NCI-H526 (cell line): ENCODE measurements around the gene METTL21A.
"Not testable (repeated sequence)": the region's sequence is repeated elsewhere in the genome, so short reads cannot be mapped to it uniquely, and the experiment has no call there.

Experiments
- DNase-seq, 2 experiments: peaks; one replicate each; lab custom pipeline; 2025; lab: John Stamatoyannopoulos, UW

The METTL21A gene

GRCh38 chr2:207625014-207625907 lies at the start of gene METTL21A:
METTL21A (minus strand) TSS chr2:207625394; CDS start chr2:207624375, 1,019 bp downstream.
- DNase-seq, result peak; percentile 77 to 96

GRCh38 chr2:207674826-207675225 lies 49.6 kb upstream of the METTL21A start:
- DNase-seq, result no peak

GRCh38 chr2:207674266-207674774 lies 49.1 kb upstream of the METTL21A start:
- DNase-seq, result no peak

GRCh38 chr2:207673431-207673830 lies 48.2 kb upstream of the METTL21A start:
- no peak for DNase-seq

GRCh38 chr2:207670887-207671286 lies 45.7 kb upstream of the METTL21A start:
- no peak for DNase-seq

- no peak for DNase-seq
These were observed 38.8 kb upstream of the METTL21A start for GRCh38 chr2:207663870-207664545.

GRCh38 chr2:207662203-207662602 lies 37.0 kb upstream of the METTL21A start:
- DNase-seq, result no peak

GRCh38 chr2:207660994-207661393 lies 35.8 kb upstream of the METTL21A start:
- DNase-seq, result no peak

- DNase-seq, result no peak
These were observed 33.0 kb upstream of the METTL21A start for GRCh38 chr2:207658156-207658555.

GRCh38 chr2:207655000-207655399 lies 29.8 kb upstream of the METTL21A start:
- DNase-seq, result peak in 1 of 2 experiments; percentile 5

- DNase-seq, result not testable (repeated sequence)
These were observed 21.4 kb upstream of the METTL21A start for GRCh38 chr2:207646582-207646981.

GRCh38 chr2:207643892-207644291 lies 18.7 kb upstream of the METTL21A start:
- no peak for DNase-seq

- DNase-seq, result no peak
These were observed 15.5 kb upstream of the METTL21A start for GRCh38 chr2:207640661-207641060.

- DNase-seq, result no peak
These were observed 15.0 kb upstream of the METTL21A start for GRCh38 chr2:207640160-207640559.

- not testable (repeated sequence) for DNase-seq
These were observed 14.1 kb upstream of the METTL21A start for GRCh38 chr2:207639288-207639687.

GRCh38 chr2:207635468-207636200 lies 10.4 kb upstream of the METTL21A start:
- no peak for DNase-seq

GRCh38 chr2:207633686-207634085 lies 8.5 kb upstream of the METTL21A start:
- DNase-seq, result no peak

GRCh38 chr2:207632575-207633493 lies 7.6 kb upstream of the METTL21A start:
- no peak for DNase-seq

GRCh38 chr2:207630491-207630890 lies 5.3 kb upstream of the METTL21A start:
- peak; percentile 16 to 38 for DNase-seq

GRCh38 chr2:207629553-207629952 lies 4.4 kb upstream of the METTL21A start:
- no peak for DNase-seq
